HG02885 (cell line): ENCODE results near the gene SPATA3.
"Not testable (repeated sequence)": the region's sequence is repeated elsewhere in the genome, so short reads cannot be mapped to it uniquely, and the experiment has no call there.

Experiments used
- ATAC-seq: cut with Tn5 transposase; IDR thresholded peaks from one replicate; pipeline ENCODE4 v1.9.1; 2021; ENCODE audit warnings: mild to moderate bottlenecking; ENCODE audit not compliant: unreplicated experiment, poor library complexity

The SPATA3 gene

GRCh38 chr2:230990131-230990898, 5.6 kb upstream of the SPATA3 start:
- ATAC-seq, result no peak

- ATAC-seq, result no peak
These were observed 5.1 kb upstream of the SPATA3 start for GRCh38 chr2:230990899-230991150.

GRCh38 chr2:230991598-230991997, 4.3 kb upstream of the SPATA3 start:
- ATAC-seq, result no peak

- no peak for ATAC-seq
These were observed 740 bp downstream of the SPATA3 start for GRCh38 chr2:230996661-230997060.

- no peak for ATAC-seq
These were observed 3.0 kb downstream of the SPATA3 start for GRCh38 chr2:230998882-230999281.

- ATAC-seq, result no peak
These were observed 3.6 kb downstream of the SPATA3 start for GRCh38 chr2:230999477-230999876.

- no peak for ATAC-seq
These were observed 4.4 kb downstream of the SPATA3 start for GRCh38 chr2:231000211-231000904.

- ATAC-seq, result no peak
These were observed 5.1 kb downstream of the SPATA3 start for GRCh38 chr2:231001036-231001435.

GRCh38 chr2:231001921-231002320, 6.0 kb downstream of the SPATA3 start:
- ATAC-seq, result no peak

GRCh38 chr2:231002641-231003040, 6.7 kb downstream of the SPATA3 start:
- no peak for ATAC-seq

- no peak for ATAC-seq
These were observed 7.3 kb downstream of the SPATA3 start for GRCh38 chr2:231003186-231003585.

- ATAC-seq, result not testable (repeated sequence)
These were observed 9.0 kb downstream of the SPATA3 start for GRCh38 chr2:231004930-231005329.

- ATAC-seq, result no peak
These were observed 11.6 kb downstream of the SPATA3 start for GRCh38 chr2:231007286-231008098.

- ATAC-seq, result no peak
These were observed 12.2 kb downstream of the SPATA3 start for GRCh38 chr2:231008131-231008530.

GRCh38 chr2:231009236-231009919, 13.5 kb downstream of the SPATA3 start:
- ATAC-seq, result no peak

GRCh38 chr2:231010201-231010730, 14.3 kb downstream of the SPATA3 start:
- ATAC-seq, result no peak

- ATAC-seq, result no peak
These were observed 15.6 kb downstream of the SPATA3 start for GRCh38 chr2:231011526-231011925.

- ATAC-seq, result no peak
These were observed 16.5 kb downstream of the SPATA3 start for GRCh38 chr2:231012463-231012862.

- no peak for ATAC-seq
These were observed 17.9 kb downstream of the SPATA3 start for GRCh38 chr2:231013820-231014219.

GRCh38 chr2:231015478-231015877, 19.6 kb downstream of the SPATA3 start:
- ATAC-seq, result no peak
